ENCODE data around the gene ATG2A. TPM values are rescaled to one million over a fixed set of nuclear protein-coding genes. Genes with fewer than 3 reads are reported as not detected.

ATG2A gene
- total RNA-seq, 6 donors from 2014 or later, result 24.6 to 59.2 (median 33.3) TPM

DNA sequence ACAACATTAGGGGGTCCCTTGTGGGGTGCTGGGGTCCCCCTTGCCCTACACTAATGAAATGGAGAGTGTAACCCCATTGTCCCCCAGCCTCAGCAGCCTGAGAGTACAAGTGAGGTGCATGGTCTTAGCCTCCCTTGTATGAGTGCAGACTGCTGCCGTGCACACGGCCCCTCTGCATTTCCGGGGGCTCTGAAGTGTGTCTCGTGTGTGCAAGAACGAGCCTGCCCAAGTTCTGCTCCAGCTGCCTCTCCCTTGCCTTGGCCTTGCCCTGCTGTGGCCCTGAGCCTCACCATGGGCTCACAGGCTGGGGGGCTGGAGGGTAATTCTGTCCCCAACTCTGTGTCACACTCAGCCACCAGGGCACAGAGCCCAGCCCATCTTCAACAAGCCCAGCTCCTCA lies 33.4 kb downstream of the ATG2A start:
- 86 to 100% methylated on average over 2 to 5 of the region's 5 CpGs for WGBS, 2 donors
- H3K4me1 ChIP-seq, result peaks cover 32 to 46% (median 43%) of the 10 kb centered on the region in 4 donors

DNA sequence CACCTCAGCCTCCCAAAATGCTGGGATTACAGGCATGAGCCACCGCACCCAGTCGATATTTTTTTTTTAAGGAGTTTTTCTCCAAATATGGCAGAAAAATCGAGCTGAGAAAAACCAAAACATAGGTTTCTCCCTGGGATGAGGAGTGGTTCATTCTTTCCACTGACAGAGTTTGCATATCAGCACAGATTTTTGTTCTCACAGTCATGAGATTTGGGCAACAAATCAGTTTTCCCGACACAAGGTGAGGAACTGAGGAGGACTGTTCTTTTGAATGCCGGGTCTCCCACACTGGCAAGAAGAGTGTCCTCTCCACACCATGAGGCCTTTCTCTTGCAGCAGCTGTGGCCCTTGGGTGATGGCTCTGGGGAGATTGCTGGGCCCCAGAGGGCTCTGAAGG lies 34.8 kb downstream of the ATG2A start:
- no peak for TF ChIP-seq EP300 (IDR thresholded peaks at IDR 0.05)
- TF ChIP-seq POLR2AphosphoS5 (IDR thresholded peaks at IDR 0.05), result no peak
- TF ChIP-seq POLR2A (IDR thresholded peaks at IDR 0.05), result no peak
- TF ChIP-seq, protein P1, sequence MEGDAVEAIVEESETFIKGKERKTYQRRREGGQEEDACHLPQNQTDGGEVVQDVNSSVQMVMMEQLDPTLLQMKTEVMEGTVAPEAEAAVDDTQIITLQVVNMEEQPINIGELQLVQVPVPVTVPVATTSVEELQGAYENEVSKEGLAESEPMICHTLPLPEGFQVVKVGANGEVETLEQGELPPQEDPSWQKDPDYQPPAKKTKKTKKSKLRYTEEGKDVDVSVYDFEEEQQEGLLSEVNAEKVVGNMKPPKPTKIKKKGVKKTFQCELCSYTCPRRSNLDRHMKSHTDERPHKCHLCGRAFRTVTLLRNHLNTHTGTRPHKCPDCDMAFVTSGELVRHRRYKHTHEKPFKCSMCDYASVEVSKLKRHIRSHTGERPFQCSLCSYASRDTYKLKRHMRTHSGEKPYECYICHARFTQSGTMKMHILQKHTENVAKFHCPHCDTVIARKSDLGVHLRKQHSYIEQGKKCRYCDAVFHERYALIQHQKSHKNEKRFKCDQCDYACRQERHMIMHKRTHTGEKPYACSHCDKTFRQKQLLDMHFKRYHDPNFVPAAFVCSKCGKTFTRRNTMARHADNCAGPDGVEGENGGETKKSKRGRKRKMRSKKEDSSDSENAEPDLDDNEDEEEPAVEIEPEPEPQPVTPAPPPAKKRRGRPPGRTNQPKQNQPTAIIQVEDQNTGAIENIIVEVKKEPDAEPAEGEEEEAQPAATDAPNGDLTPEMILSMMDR (IDR thresholded peaks at IDR 0.05), result no peak
- H3K36me3 ChIP-seq, result no peaks in the 10 kb centered on the region
- DNase-seq, result no peak
- peaks cover 24 to 38% (median 34%) of the 10 kb centered on the region in 4 donors for H3K4me1 ChIP-seq
- no peaks in the 10 kb centered on the region for H3K9me3 ChIP-seq
- no peaks in the 10 kb centered on the region for H3K27me3 ChIP-seq
- no peak for ATAC-seq (ENCODE audit: low FRiP score in 2 of 2)
- WGBS, 2 donors, result 85 to 92% methylated on average over 5 of the region's 5 CpGs
- no peak overlapping the region for H3K4me3 ChIP-seq
- peak overlapping the region in 1 of 4 donors; percentile 10 for H3K27ac ChIP-seq

More for the DNA sequence above, 33.4 kb downstream of the ATG2A start:
- no peaks in the 10 kb centered on the region for H3K36me3 ChIP-seq
- no peak for TF ChIP-seq EP300 (IDR thresholded peaks at IDR 0.05)
- no peak for TF ChIP-seq POLR2AphosphoS5 (IDR thresholded peaks at IDR 0.05)
- TF ChIP-seq, protein P1 (IDR thresholded peaks at IDR 0.05), result no peak
- TF ChIP-seq POLR2A (IDR thresholded peaks at IDR 0.05), result no peak
- no peak overlapping the region for H3K27ac ChIP-seq
- DNase-seq (peak in 1 of 2 donors; percentile 16), ATAC-seq (ENCODE audit: low FRiP score in 2 of 2) (no peak)
- H3K27me3 ChIP-seq, result no peaks in the 10 kb centered on the region
- H3K9me3 ChIP-seq, result no peaks in the 10 kb centered on the region
- no peak overlapping the region for H3K4me3 ChIP-seq

DNA sequence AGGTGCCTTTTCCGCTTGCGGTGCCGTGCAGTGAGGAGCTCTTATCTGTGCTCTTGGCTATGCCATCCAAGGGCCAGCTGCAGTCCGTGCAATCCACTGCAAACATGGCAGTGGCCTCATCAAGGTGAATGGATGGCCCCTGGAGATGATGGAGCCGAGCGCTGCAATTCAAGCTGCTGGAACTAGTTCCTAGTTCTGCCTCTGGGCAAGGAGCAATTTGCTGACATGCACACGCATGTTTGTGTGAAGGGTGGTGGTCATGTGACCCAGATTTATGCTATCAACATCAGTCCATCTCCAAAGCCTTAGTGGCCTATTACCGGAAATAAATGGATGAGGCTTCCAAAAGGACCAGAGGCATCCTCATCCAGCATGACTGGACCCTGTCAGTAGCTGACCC lies 35.5 kb downstream of the ATG2A start:
- DNase-seq (peak in 1 of 2 donors; percentile 17), ATAC-seq (ENCODE audit: low FRiP score in 2 of 2) (no peak)
- Histone ChIP-seq H3K9me3 (no peaks in the 10 kb centered on the region), H3K27me3 (no peaks in the 10 kb centered on the region), H3K4me1 (peaks cover 32 to 44% (median 40%) of the 10 kb centered on the region in 4 donors), H3K27ac (peak overlapping the region in 1 of 4 donors; percentile 11), H3K4me3 (no peak overlapping the region), H3K36me3 (no peaks in the 10 kb centered on the region)
- WGBS, 2 donors, result 74 to 80% methylated on average over 8 of the region's 8 CpGs
- TF ChIP-seq EP300 (IDR thresholded peaks at IDR 0.05) (no peak), POLR2A (IDR thresholded peaks at IDR 0.05) (no peak), POLR2AphosphoS5 (IDR thresholded peaks at IDR 0.05) (no peak)
- TF ChIP-seq, protein P1 (IDR thresholded peaks at IDR 0.05), result no peak

DNA sequence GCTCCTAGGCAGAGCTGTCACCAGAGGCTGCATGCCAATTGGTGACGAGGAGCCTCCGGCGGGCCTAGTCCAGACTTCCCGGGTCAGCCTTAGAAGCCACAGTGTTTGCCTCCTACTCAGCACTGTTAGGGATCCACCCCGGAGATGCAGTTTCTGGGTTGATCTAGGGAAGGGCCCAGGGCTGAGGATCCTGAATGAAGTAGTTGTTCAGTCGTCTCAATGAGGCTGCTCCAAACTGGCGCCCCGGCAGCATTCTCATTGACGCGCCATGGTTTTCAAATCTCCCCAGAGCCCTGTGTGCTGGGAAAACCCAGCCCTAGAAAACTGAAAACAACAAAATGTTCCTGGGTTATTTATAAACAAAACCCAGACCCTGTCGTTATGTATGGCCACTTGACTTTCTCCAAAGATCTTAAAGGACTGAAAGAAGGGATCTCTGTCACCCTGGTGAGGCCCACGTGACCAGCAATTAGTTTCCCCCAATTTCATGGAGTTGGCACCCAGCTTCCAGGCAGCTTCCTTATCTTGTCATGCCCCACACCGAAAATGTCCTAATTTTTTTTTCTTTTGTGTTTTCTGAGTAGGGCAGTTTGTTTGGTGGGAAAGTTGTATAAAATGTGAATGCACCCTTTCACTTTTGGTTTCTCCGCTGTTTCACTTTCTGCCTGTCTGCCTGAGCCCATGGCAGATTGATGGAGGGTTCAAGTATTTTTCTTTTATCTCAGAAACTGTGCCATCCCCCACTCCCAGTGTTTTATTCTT lies 36.6 kb downstream of the ATG2A start:
- no peaks in the 10 kb centered on the region for H3K9me3 ChIP-seq
- peak overlapping the region in 1 of 4 donors; percentile 3 for H3K4me3 ChIP-seq
- peak overlapping the region; percentile 91 to 98 (median 93) for H3K27ac ChIP-seq
- TF ChIP-seq POLR2A (IDR thresholded peaks at IDR 0.05) (no peak), POLR2AphosphoS5 (IDR thresholded peaks at IDR 0.05) (no peak), EP300 (IDR thresholded peaks at IDR 0.05) (no peak)
- TF ChIP-seq, protein P1 (IDR thresholded peaks at IDR 0.05), result no peak
- ATAC-seq (ENCODE audit: low FRiP score in 2 of 2), result no peak
- DNase-seq, result no peak
- no peaks in the 10 kb centered on the region for H3K27me3 ChIP-seq
- peaks cover 0 to 2% (median 0%) of the 10 kb centered on the region in 4 donors for H3K36me3 ChIP-seq
- 71 to 76% methylated on average over 14 of the region's 14 CpGs for WGBS, 2 donors
- peaks cover 42 to 52% (median 46%) of the 10 kb centered on the region in 4 donors for H3K4me1 ChIP-seq
